ENCODE measurements around the gene ADCYAP1R1.

ADCYAP1R1 gene

GRCh38 chr7:31079126-31079823 lies 27.2 kb downstream of the ADCYAP1R1 start:
- no peaks in the 10 kb centered on the region for H3K36me3 ChIP-seq (ENCODE audit: control insufficient read depth in 1 of 2, insufficient read depth in 2 of 2, low read length in 2 of 2)
- no peak overlapping the region for H3K27ac ChIP-seq (ENCODE audit: low read length)
- no peak overlapping the region for H3K4me3 ChIP-seq (ENCODE audit: low read depth in 1 of 2, low read length in 2 of 2)
- no peaks in the 10 kb centered on the region for H3K9me3 ChIP-seq (ENCODE audit: control insufficient read depth in 1 of 2, low read length in 2 of 2)
- peaks cover 0 to 6% of the 10 kb centered on the region in 2 donors for H3K4me1 ChIP-seq (ENCODE audit: control insufficient read depth in 1 of 2, insufficient read depth in 2 of 2, low read length in 2 of 2)
- no peaks in the 10 kb centered on the region for H3K27me3 ChIP-seq (ENCODE audit: low read depth, low read length)

- H3K9me3 ChIP-seq (ENCODE audit: control insufficient read depth in 1 of 2, low read length in 2 of 2) = no peaks in the 10 kb centered on the region
- no peak overlapping the region for H3K27ac ChIP-seq (ENCODE audit: low read length)
- no peak overlapping the region for H3K4me3 ChIP-seq (ENCODE audit: low read depth in 1 of 2, low read length in 2 of 2)
- no peaks in the 10 kb centered on the region for H3K36me3 ChIP-seq (ENCODE audit: control insufficient read depth in 1 of 2, insufficient read depth in 2 of 2, low read length in 2 of 2)
- H3K4me1 ChIP-seq (ENCODE audit: control insufficient read depth in 1 of 2, insufficient read depth in 2 of 2, low read length in 2 of 2) = peaks cover 0 to 6% of the 10 kb centered on the region in 2 donors
- no peaks in the 10 kb centered on the region for H3K27me3 ChIP-seq (ENCODE audit: low read depth, low read length)
These were observed 27.9 kb downstream of the ADCYAP1R1 start for GRCh38 chr7:31079824-31080511.

- H3K4me1 ChIP-seq (ENCODE audit: control insufficient read depth in 1 of 2, insufficient read depth in 2 of 2, low read length in 2 of 2) = peaks cover 0 to 6% of the 10 kb centered on the region in 2 donors
- no peaks in the 10 kb centered on the region for H3K9me3 ChIP-seq (ENCODE audit: control insufficient read depth in 1 of 2, low read length in 2 of 2)
- H3K27me3 ChIP-seq (ENCODE audit: low read depth, low read length) = no peaks in the 10 kb centered on the region
- H3K36me3 ChIP-seq (ENCODE audit: control insufficient read depth in 1 of 2, insufficient read depth in 2 of 2, low read length in 2 of 2) = no peaks in the 10 kb centered on the region
- H3K27ac ChIP-seq (ENCODE audit: low read length) = no peak overlapping the region
- no peak overlapping the region for H3K4me3 ChIP-seq (ENCODE audit: low read depth in 1 of 2, low read length in 2 of 2)
These were observed 28.7 kb downstream of the ADCYAP1R1 start for GRCh38 chr7:31080763-31081162.

GRCh38 chr7:31082017-31082416 lies 29.9 kb downstream of the ADCYAP1R1 start:
- Histone ChIP-seq H3K27ac (ENCODE audit: low read length) (no peak overlapping the region), H3K4me1 (ENCODE audit: control insufficient read depth in 1 of 2, insufficient read depth in 2 of 2, low read length in 2 of 2) (peaks cover 0 to 6% of the 10 kb centered on the region in 2 donors), H3K36me3 (ENCODE audit: control insufficient read depth in 1 of 2, insufficient read depth in 2 of 2, low read length in 2 of 2) (no peaks in the 10 kb centered on the region), H3K9me3 (ENCODE audit: control insufficient read depth in 1 of 2, low read length in 2 of 2) (no peaks in the 10 kb centered on the region), H3K4me3 (ENCODE audit: low read depth in 1 of 2, low read length in 2 of 2) (no peak overlapping the region), H3K27me3 (ENCODE audit: low read depth, low read length) (no peaks in the 10 kb centered on the region)

GRCh38 chr7:31082447-31082846 lies 30.3 kb downstream of the ADCYAP1R1 start:
- Histone ChIP-seq H3K27ac (ENCODE audit: low read length) (peak overlapping the region; percentile 40), H3K36me3 (ENCODE audit: control insufficient read depth in 1 of 2, insufficient read depth in 2 of 2, low read length in 2 of 2) (no peaks in the 10 kb centered on the region), H3K27me3 (ENCODE audit: low read depth, low read length) (no peaks in the 10 kb centered on the region), H3K4me1 (ENCODE audit: control insufficient read depth in 1 of 2, insufficient read depth in 2 of 2, low read length in 2 of 2) (peaks cover 0 to 6% of the 10 kb centered on the region in 2 donors), H3K9me3 (ENCODE audit: control insufficient read depth in 1 of 2, low read length in 2 of 2) (no peaks in the 10 kb centered on the region), H3K4me3 (ENCODE audit: low read depth in 1 of 2, low read length in 2 of 2) (no peak overlapping the region)

- Histone ChIP-seq H3K4me3 (ENCODE audit: low read depth in 1 of 2, low read length in 2 of 2) (no peak overlapping the region), H3K4me1 (ENCODE audit: control insufficient read depth in 1 of 2, insufficient read depth in 2 of 2, low read length in 2 of 2) (peaks cover 0 to 6% of the 10 kb centered on the region in 2 donors), H3K27me3 (ENCODE audit: low read depth, low read length) (no peaks in the 10 kb centered on the region), H3K27ac (ENCODE audit: low read length) (peak overlapping the region; percentile 40), H3K9me3 (ENCODE audit: control insufficient read depth in 1 of 2, low read length in 2 of 2) (no peaks in the 10 kb centered on the region), H3K36me3 (ENCODE audit: control insufficient read depth in 1 of 2, insufficient read depth in 2 of 2, low read length in 2 of 2) (no peaks in the 10 kb centered on the region)
These were observed 31.2 kb downstream of the ADCYAP1R1 start for GRCh38 chr7:31083210-31083786.

- H3K4me1 ChIP-seq (ENCODE audit: control insufficient read depth in 1 of 2, insufficient read depth in 2 of 2, low read length in 2 of 2) = peaks cover 0 to 6% of the 10 kb centered on the region in 2 donors
- H3K4me3 ChIP-seq (ENCODE audit: low read depth in 1 of 2, low read length in 2 of 2) = no peak overlapping the region
- no peaks in the 10 kb centered on the region for H3K9me3 ChIP-seq (ENCODE audit: control insufficient read depth in 1 of 2, low read length in 2 of 2)
- no peaks in the 10 kb centered on the region for H3K27me3 ChIP-seq (ENCODE audit: low read depth, low read length)
- H3K36me3 ChIP-seq (ENCODE audit: control insufficient read depth in 1 of 2, insufficient read depth in 2 of 2, low read length in 2 of 2) = no peaks in the 10 kb centered on the region
- H3K27ac ChIP-seq (ENCODE audit: low read length) = no peak overlapping the region
These were observed 32.1 kb downstream of the ADCYAP1R1 start for GRCh38 chr7:31084226-31084625.

- no peaks in the 10 kb centered on the region for H3K9me3 ChIP-seq (ENCODE audit: control insufficient read depth in 1 of 2, low read length in 2 of 2)
- H3K4me1 ChIP-seq (ENCODE audit: control insufficient read depth in 1 of 2, insufficient read depth in 2 of 2, low read length in 2 of 2) = peaks cover 0 to 2% of the 10 kb centered on the region in 2 donors
- H3K27ac ChIP-seq (ENCODE audit: low read length) = no peak overlapping the region
- H3K4me3 ChIP-seq (ENCODE audit: low read depth in 1 of 2, low read length in 2 of 2) = no peak overlapping the region
- no peaks in the 10 kb centered on the region for H3K27me3 ChIP-seq (ENCODE audit: low read depth, low read length)
- no peaks in the 10 kb centered on the region for H3K36me3 ChIP-seq (ENCODE audit: control insufficient read depth in 1 of 2, insufficient read depth in 2 of 2, low read length in 2 of 2)
These were observed 35.2 kb downstream of the ADCYAP1R1 start for GRCh38 chr7:31087351-31087750.

GRCh38 chr7:31091924-31092434 lies 39.9 kb downstream of the ADCYAP1R1 start:
- H3K27me3 ChIP-seq (ENCODE audit: low read depth, low read length) = no peaks in the 10 kb centered on the region
- no peaks in the 10 kb centered on the region for H3K9me3 ChIP-seq (ENCODE audit: control insufficient read depth in 1 of 2, low read length in 2 of 2)
- H3K27ac ChIP-seq (ENCODE audit: low read length) = no peak overlapping the region
- no peak overlapping the region for H3K4me3 ChIP-seq (ENCODE audit: low read depth in 1 of 2, low read length in 2 of 2)
- no peaks in the 10 kb centered on the region for H3K36me3 ChIP-seq (ENCODE audit: control insufficient read depth in 1 of 2, insufficient read depth in 2 of 2, low read length in 2 of 2)
- no peaks in the 10 kb centered on the region for H3K4me1 ChIP-seq (ENCODE audit: control insufficient read depth in 1 of 2, insufficient read depth in 2 of 2, low read length in 2 of 2)

GRCh38 chr7:31092606-31093005 lies 40.5 kb downstream of the ADCYAP1R1 start:
- H3K4me1 ChIP-seq (ENCODE audit: control insufficient read depth in 1 of 2, insufficient read depth in 2 of 2, low read length in 2 of 2) = no peaks in the 10 kb centered on the region
- H3K27me3 ChIP-seq (ENCODE audit: low read depth, low read length) = no peaks in the 10 kb centered on the region
- H3K9me3 ChIP-seq (ENCODE audit: control insufficient read depth in 1 of 2, low read length in 2 of 2) = no peaks in the 10 kb centered on the region
- no peak overlapping the region for H3K27ac ChIP-seq (ENCODE audit: low read length)
- H3K36me3 ChIP-seq (ENCODE audit: control insufficient read depth in 1 of 2, insufficient read depth in 2 of 2, low read length in 2 of 2) = no peaks in the 10 kb centered on the region
- no peak overlapping the region for H3K4me3 ChIP-seq (ENCODE audit: low read depth in 1 of 2, low read length in 2 of 2)

- H3K9me3 ChIP-seq (ENCODE audit: control insufficient read depth in 1 of 2, low read length in 2 of 2) = no peaks in the 10 kb centered on the region
- no peaks in the 10 kb centered on the region for H3K4me1 ChIP-seq (ENCODE audit: control insufficient read depth in 1 of 2, insufficient read depth in 2 of 2, low read length in 2 of 2)
- no peaks in the 10 kb centered on the region for H3K27me3 ChIP-seq (ENCODE audit: low read depth, low read length)
- no peak overlapping the region for H3K27ac ChIP-seq (ENCODE audit: low read length)
- H3K4me3 ChIP-seq (ENCODE audit: low read depth in 1 of 2, low read length in 2 of 2) = no peak overlapping the region
- no peaks in the 10 kb centered on the region for H3K36me3 ChIP-seq (ENCODE audit: control insufficient read depth in 1 of 2, insufficient read depth in 2 of 2, low read length in 2 of 2)
These were observed 41.2 kb downstream of the ADCYAP1R1 start for GRCh38 chr7:31093282-31093681.

Measured in muscle layer of duodenum (tissue), 2 donors.